ENCODE data around the gene KCNRG.

GRCh38 chr13:50012396-50013169 is 2.7 kb upstream of the KCNRG start:
- no peak for TF ChIP-seq CTCF (conservative IDR thresholded peaks at IDR 0.05; ENCODE audit: low read depth, low read length)
- no peak for TF ChIP-seq USF2 (IDR thresholded peaks at IDR 0.05; ENCODE audit: low read depth, low read length)
- TF ChIP-seq POLR2A (IDR thresholded peaks at IDR 0.05; ENCODE audit: low read depth, low read length): no peak
- no peak for TF ChIP-seq MXI1 (IDR thresholded peaks at IDR 0.05; ENCODE audit: borderline replicate concordance, low read depth, low read length)
- no peak for TF ChIP-seq SMC3 (IDR thresholded peaks at IDR 0.05; ENCODE audit: low read depth, low read length)
- no peak for TF ChIP-seq RAD21 (IDR thresholded peaks at IDR 0.05; ENCODE audit: low read length)

Measured in IMR-90 (cell line).